ENCODE results near the gene OR6B3.

Gene OR6B3

GRCh38 chr2:240078631-240079030 lies 25.3 kb upstream of the OR6B3 start:
- DNase-seq: no peak
- Histone ChIP-seq H3K4ac (ENCODE audit: low read depth, low read length) (no peak overlapping the region), H3K36me3 (ENCODE audit: control insufficient read depth, insufficient read depth, low read length) (no peaks in the 10 kb centered on the region), H4K5ac (ENCODE audit: low read length) (no peak overlapping the region), H3K27me3 (ENCODE audit: insufficient read depth, low read length, poor library complexity) (no peaks in the 10 kb centered on the region), H3K79me2 (ENCODE audit: control insufficient read depth, insufficient read depth, low read length) (no peaks in the 10 kb centered on the region), H3K79me1 (ENCODE audit: low read length) (no peaks in the 10 kb centered on the region), H2AK5ac (ENCODE audit: low read length) (no peak overlapping the region), H2BK120ac (ENCODE audit: low read depth, low read length) (no peak overlapping the region), H3K4me2 (ENCODE audit: low read length) (no peak overlapping the region), H2BK5ac (ENCODE audit: low read length) (no peak overlapping the region), H3K23ac (ENCODE audit: low read length) (no peak overlapping the region), H3K56ac (ENCODE audit: low read length) (no peak overlapping the region), H4K8ac (ENCODE audit: low read depth, low read length) (no peak overlapping the region), H3K4me3 (ENCODE audit: low read length) (no peak overlapping the region), H2BK15ac (replicated peaks; ENCODE audit: low read depth) (no peak overlapping the region), H3K27ac (ENCODE audit: low read depth, low read length) (no peak overlapping the region), H3K4me1 (ENCODE audit: control insufficient read depth, low read depth, low read length) (no peaks in the 10 kb centered on the region), H3K9ac (ENCODE audit: low read length) (no peak overlapping the region), H3K18ac (ENCODE audit: low read length) (no peak overlapping the region)
- WGBS (ENCODE audit: extremely low coverage, insufficient coverage, low lambda C conversion rate): no CpG with 5 or more reads among the region's 2 CpGs

GRCh38 chr2:240077442-240077841 lies 24.1 kb upstream of the OR6B3 start:
- no peak overlapping the region for H3K4ac ChIP-seq (ENCODE audit: low read depth, low read length)
- H2BK120ac ChIP-seq (ENCODE audit: low read depth, low read length): no peak overlapping the region
- H3K23ac ChIP-seq (ENCODE audit: low read length): no peak overlapping the region

GRCh38 chr2:240074545-240074944 lies 21.2 kb upstream of the OR6B3 start:
- Histone ChIP-seq H2BK5ac (ENCODE audit: low read length) (no peak overlapping the region), H2AK5ac (ENCODE audit: low read length) (no peak overlapping the region), H3K27ac (ENCODE audit: low read depth, low read length) (no peak overlapping the region), H3K79me2 (ENCODE audit: control insufficient read depth, insufficient read depth, low read length) (no peaks in the 10 kb centered on the region), H4K8ac (ENCODE audit: low read depth, low read length) (no peak overlapping the region), H2BK120ac (ENCODE audit: low read depth, low read length) (no peak overlapping the region), H4K5ac (ENCODE audit: low read length) (no peak overlapping the region), H3K4me2 (ENCODE audit: low read length) (no peak overlapping the region), H3K9ac (ENCODE audit: low read length) (no peak overlapping the region), H3K4me1 (ENCODE audit: control insufficient read depth, low read depth, low read length) (no peaks in the 10 kb centered on the region), H3K36me3 (ENCODE audit: control insufficient read depth, insufficient read depth, low read length) (no peaks in the 10 kb centered on the region), H3K18ac (ENCODE audit: low read length) (no peak overlapping the region), H2BK15ac (replicated peaks; ENCODE audit: low read depth) (no peak overlapping the region), H3K56ac (ENCODE audit: low read length) (no peak overlapping the region), H3K4ac (ENCODE audit: low read depth, low read length) (no peak overlapping the region), H3K27me3 (ENCODE audit: insufficient read depth, low read length, poor library complexity) (no peaks in the 10 kb centered on the region), H3K79me1 (ENCODE audit: low read length) (no peaks in the 10 kb centered on the region), H3K23ac (ENCODE audit: low read length) (no peak overlapping the region), H3K4me3 (ENCODE audit: low read length) (no peak overlapping the region)
- WGBS (ENCODE audit: extremely low coverage, insufficient coverage, low lambda C conversion rate): no CpG with 5 or more reads among the region's 5 CpGs
- no peak for DNase-seq

More at GRCh38 chr2:240077442-240077841, 24.1 kb upstream of the OR6B3 start:
- Histone ChIP-seq H2AK5ac (ENCODE audit: low read length) (no peak overlapping the region), H2BK5ac (ENCODE audit: low read length) (no peak overlapping the region), H3K27me3 (ENCODE audit: insufficient read depth, low read length, poor library complexity) (no peaks in the 10 kb centered on the region), H3K36me3 (ENCODE audit: control insufficient read depth, insufficient read depth, low read length) (no peaks in the 10 kb centered on the region), H3K4me2 (ENCODE audit: low read length) (no peak overlapping the region), H4K5ac (ENCODE audit: low read length) (no peak overlapping the region), H3K79me1 (ENCODE audit: low read length) (no peaks in the 10 kb centered on the region), H4K8ac (ENCODE audit: low read depth, low read length) (no peak overlapping the region), H3K56ac (ENCODE audit: low read length) (no peak overlapping the region), H3K18ac (ENCODE audit: low read length) (no peak overlapping the region), H3K4me1 (ENCODE audit: control insufficient read depth, low read depth, low read length) (no peaks in the 10 kb centered on the region), H2BK15ac (replicated peaks; ENCODE audit: low read depth) (no peak overlapping the region), H3K79me2 (ENCODE audit: control insufficient read depth, insufficient read depth, low read length) (no peaks in the 10 kb centered on the region), H3K27ac (ENCODE audit: low read depth, low read length) (no peak overlapping the region), H3K4me3 (ENCODE audit: low read length) (no peak overlapping the region), H3K9ac (ENCODE audit: low read length) (no peak overlapping the region)
- DNase-seq: no peak

GRCh38 chr2:240070907-240071306 lies 17.6 kb upstream of the OR6B3 start:
- Histone ChIP-seq H3K23ac (ENCODE audit: low read length) (no peak overlapping the region), H2BK5ac (ENCODE audit: low read length) (no peak overlapping the region), H3K4ac (ENCODE audit: low read depth, low read length) (no peak overlapping the region), H3K9ac (ENCODE audit: low read length) (no peak overlapping the region), H3K27me3 (ENCODE audit: insufficient read depth, low read length, poor library complexity) (no peaks in the 10 kb centered on the region), H3K18ac (ENCODE audit: low read length) (no peak overlapping the region), H3K79me1 (ENCODE audit: low read length) (no peaks in the 10 kb centered on the region), H3K79me2 (ENCODE audit: control insufficient read depth, insufficient read depth, low read length) (no peaks in the 10 kb centered on the region), H3K36me3 (ENCODE audit: control insufficient read depth, insufficient read depth, low read length) (no peaks in the 10 kb centered on the region), H3K27ac (ENCODE audit: low read depth, low read length) (no peak overlapping the region), H3K4me2 (ENCODE audit: low read length) (no peak overlapping the region), H2BK15ac (replicated peaks; ENCODE audit: low read depth) (no peak overlapping the region), H3K56ac (ENCODE audit: low read length) (no peak overlapping the region), H4K5ac (ENCODE audit: low read length) (no peak overlapping the region), H3K4me1 (ENCODE audit: control insufficient read depth, low read depth, low read length) (no peaks in the 10 kb centered on the region), H4K8ac (ENCODE audit: low read depth, low read length) (no peak overlapping the region), H2BK120ac (ENCODE audit: low read depth, low read length) (no peak overlapping the region), H2AK5ac (ENCODE audit: low read length) (no peak overlapping the region), H3K4me3 (ENCODE audit: low read length) (no peak overlapping the region)
- DNase-seq: no peak
- no CpG with 5 or more reads among the region's 3 CpGs for WGBS (ENCODE audit: extremely low coverage, insufficient coverage, low lambda C conversion rate)

- Histone ChIP-seq H3K27ac (ENCODE audit: low read depth, low read length) (no peak overlapping the region), H2BK5ac (ENCODE audit: low read length) (no peak overlapping the region), H3K79me2 (ENCODE audit: control insufficient read depth, insufficient read depth, low read length) (no peaks in the 10 kb centered on the region), H3K4me3 (ENCODE audit: low read length) (no peak overlapping the region), H3K27me3 (ENCODE audit: insufficient read depth, low read length, poor library complexity) (no peaks in the 10 kb centered on the region), H2BK120ac (ENCODE audit: low read depth, low read length) (no peak overlapping the region), H4K8ac (ENCODE audit: low read depth, low read length) (no peak overlapping the region), H3K79me1 (ENCODE audit: low read length) (no peaks in the 10 kb centered on the region), H3K4me1 (ENCODE audit: control insufficient read depth, low read depth, low read length) (no peaks in the 10 kb centered on the region), H3K18ac (ENCODE audit: low read length) (no peak overlapping the region), H3K36me3 (ENCODE audit: control insufficient read depth, insufficient read depth, low read length) (no peaks in the 10 kb centered on the region), H3K23ac (ENCODE audit: low read length) (no peak overlapping the region), H3K4me2 (ENCODE audit: low read length) (no peak overlapping the region), H3K56ac (ENCODE audit: low read length) (no peak overlapping the region), H3K4ac (ENCODE audit: low read depth, low read length) (no peak overlapping the region), H4K5ac (ENCODE audit: low read length) (no peak overlapping the region), H3K9ac (ENCODE audit: low read length) (no peak overlapping the region), H2BK15ac (replicated peaks; ENCODE audit: low read depth) (no peak overlapping the region), H2AK5ac (ENCODE audit: low read length) (no peak overlapping the region)
- DNase-seq: no peak
- WGBS (ENCODE audit: extremely low coverage, insufficient coverage, low lambda C conversion rate): no CpG with 5 or more reads among the region's 1 CpG
Observed at GRCh38 chr2:240069829-240070228, 16.5 kb upstream of the OR6B3 start.

- no peaks in the 10 kb centered on the region for H3K27me3 ChIP-seq (ENCODE audit: insufficient read depth, low read length, poor library complexity)
- H4K8ac ChIP-seq (ENCODE audit: low read depth, low read length): no peak overlapping the region
- no peak overlapping the region for H2BK5ac ChIP-seq (ENCODE audit: low read length)
- no peak overlapping the region for H3K4me3 ChIP-seq (ENCODE audit: low read length)
- H4K5ac ChIP-seq (ENCODE audit: low read length): no peak overlapping the region
- H3K56ac ChIP-seq (ENCODE audit: low read length): no peak overlapping the region
- H2AK5ac ChIP-seq (ENCODE audit: low read length): no peak overlapping the region
- no peak overlapping the region for H3K27ac ChIP-seq (ENCODE audit: low read depth, low read length)
- H2BK120ac ChIP-seq (ENCODE audit: low read depth, low read length): no peak overlapping the region
- H3K4me2 ChIP-seq (ENCODE audit: low read length): no peak overlapping the region
- no peak overlapping the region for H2BK15ac ChIP-seq (replicated peaks; ENCODE audit: low read depth)
- no peak overlapping the region for H3K23ac ChIP-seq (ENCODE audit: low read length)
- WGBS (ENCODE audit: extremely low coverage, insufficient coverage, low lambda C conversion rate): no CpG with 5 or more reads among the region's 1 CpG
- H3K79me1 ChIP-seq (ENCODE audit: low read length): no peaks in the 10 kb centered on the region
- DNase-seq: no peak
- H3K36me3 ChIP-seq (ENCODE audit: control insufficient read depth, insufficient read depth, low read length): no peaks in the 10 kb centered on the region
- H3K9ac ChIP-seq (ENCODE audit: low read length): no peak overlapping the region
- H3K4ac ChIP-seq (ENCODE audit: low read depth, low read length): no peak overlapping the region
- no peaks in the 10 kb centered on the region for H3K79me2 ChIP-seq (ENCODE audit: control insufficient read depth, insufficient read depth, low read length)
- H3K18ac ChIP-seq (ENCODE audit: low read length): no peak overlapping the region
- no peaks in the 10 kb centered on the region for H3K4me1 ChIP-seq (ENCODE audit: control insufficient read depth, low read depth, low read length)
Observed at GRCh38 chr2:240068193-240068592, 14.9 kb upstream of the OR6B3 start.

Measured in mesendoderm (in vitro differentiated cells).